ENCODE measurements around the gene AJM1.
"Not testable (repeated sequence)": the region's sequence is repeated elsewhere in the genome, so short reads cannot be mapped to it uniquely, and the experiment has no call there.

Gene AJM1

GRCh38 chr9:136856541-136857141 lies 14.4 kb downstream of the AJM1 start:
- no peak for DNase-seq (ENCODE audit: low spot score)

- no peak for DNase-seq (ENCODE audit: low spot score)
These were observed 14.9 kb downstream of the AJM1 start for GRCh38 chr9:136857166-136857565.

GRCh38 chr9:136857581-136858412 lies 15.5 kb downstream of the AJM1 start:
- DNase-seq (ENCODE audit: low spot score): no peak

GRCh38 chr9:136858452-136858843 lies 16.2 kb downstream of the AJM1 start:
- DNase-seq (ENCODE audit: low spot score): no peak

GRCh38 chr9:136858844-136859757 lies 16.8 kb downstream of the AJM1 start:
- DNase-seq (ENCODE audit: low spot score): no peak

GRCh38 chr9:136860529-136860928 lies 18.3 kb downstream of the AJM1 start:
- DNase-seq (ENCODE audit: low spot score): no peak

- DNase-seq (ENCODE audit: low spot score): no peak
These were observed 18.9 kb downstream of the AJM1 start for GRCh38 chr9:136860933-136861873.

GRCh38 chr9:136861874-136862457 lies 19.7 kb downstream of the AJM1 start:
- no peak for DNase-seq (ENCODE audit: low spot score)

- DNase-seq (ENCODE audit: low spot score): no peak
These were observed 20.8 kb downstream of the AJM1 start for GRCh38 chr9:136862849-136863622.

- DNase-seq (ENCODE audit: low spot score): no peak
These were observed 21.5 kb downstream of the AJM1 start for GRCh38 chr9:136863623-136864273.

- DNase-seq (ENCODE audit: low spot score): no peak
These were observed 22.9 kb downstream of the AJM1 start for GRCh38 chr9:136865041-136865767.

GRCh38 chr9:136865768-136866103 lies 23.5 kb downstream of the AJM1 start:
- DNase-seq (ENCODE audit: low spot score): no peak

- not testable (repeated sequence) for DNase-seq (ENCODE audit: low spot score)
These were observed 24.7 kb downstream of the AJM1 start for GRCh38 chr9:136866898-136867421.

GRCh38 chr9:136867480-136867879 lies 25.2 kb downstream of the AJM1 start:
- DNase-seq (ENCODE audit: low spot score): no peak

- no peak for DNase-seq (ENCODE audit: low spot score)
These were observed 25.6 kb downstream of the AJM1 start for GRCh38 chr9:136867917-136868316.

- DNase-seq (ENCODE audit: low spot score): no peak
These were observed 26.4 kb downstream of the AJM1 start for GRCh38 chr9:136868644-136869043.

GRCh38 chr9:136869611-136870010 lies 27.3 kb downstream of the AJM1 start:
- not testable (repeated sequence) for DNase-seq (ENCODE audit: low spot score)

GRCh38 chr9:136875155-136875554 lies 32.9 kb downstream of the AJM1 start:
- DNase-seq (ENCODE audit: low spot score): no peak

GRCh38 chr9:136876476-136876875 lies 34.2 kb downstream of the AJM1 start:
- no peak for DNase-seq (ENCODE audit: low spot score)
